Limb (tissue), 2 donors: ENCODE measurements around the gene KDM8.
"Not testable (repeated sequence)": the region's sequence is repeated elsewhere in the genome, so short reads cannot be mapped to it uniquely, and the experiment has no call there.

Experiments
- DNase-seq, 2 donors: peaks; one replicate each; pipeline ENCODE4 v3.0.0-alpha.2; 2016; ENCODE audit errors: extremely low spot score in 2 of 2

Gene KDM8

DNA sequence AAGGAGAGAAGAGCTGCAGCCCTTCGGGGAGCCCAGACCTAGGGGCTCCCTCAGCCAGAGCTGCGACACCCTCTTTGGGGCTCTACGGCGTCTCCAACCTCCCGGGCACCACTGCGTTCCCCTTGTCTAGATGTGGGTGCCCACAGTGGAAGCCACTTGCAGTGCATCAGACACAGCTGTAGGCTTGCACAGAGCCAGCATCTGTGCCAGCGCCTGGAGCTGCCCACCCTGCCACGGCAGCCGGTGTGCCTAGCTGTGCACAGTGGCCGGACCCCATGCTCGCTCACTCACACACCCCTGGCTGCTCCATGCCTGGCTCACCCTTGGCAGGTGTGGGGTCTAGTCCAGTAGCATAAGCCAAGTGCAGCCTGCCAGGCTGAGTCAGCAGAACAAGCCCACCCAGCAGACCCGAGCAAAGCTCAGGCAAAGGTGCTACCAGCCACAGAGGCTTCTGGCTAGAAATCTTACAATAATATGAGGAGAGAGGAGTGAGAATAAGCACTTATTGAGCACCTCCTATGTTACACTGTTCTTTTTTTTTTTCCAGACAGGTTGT is 12.9 kb upstream of the KDM8 start:
- DNase-seq: no peak

DNA sequence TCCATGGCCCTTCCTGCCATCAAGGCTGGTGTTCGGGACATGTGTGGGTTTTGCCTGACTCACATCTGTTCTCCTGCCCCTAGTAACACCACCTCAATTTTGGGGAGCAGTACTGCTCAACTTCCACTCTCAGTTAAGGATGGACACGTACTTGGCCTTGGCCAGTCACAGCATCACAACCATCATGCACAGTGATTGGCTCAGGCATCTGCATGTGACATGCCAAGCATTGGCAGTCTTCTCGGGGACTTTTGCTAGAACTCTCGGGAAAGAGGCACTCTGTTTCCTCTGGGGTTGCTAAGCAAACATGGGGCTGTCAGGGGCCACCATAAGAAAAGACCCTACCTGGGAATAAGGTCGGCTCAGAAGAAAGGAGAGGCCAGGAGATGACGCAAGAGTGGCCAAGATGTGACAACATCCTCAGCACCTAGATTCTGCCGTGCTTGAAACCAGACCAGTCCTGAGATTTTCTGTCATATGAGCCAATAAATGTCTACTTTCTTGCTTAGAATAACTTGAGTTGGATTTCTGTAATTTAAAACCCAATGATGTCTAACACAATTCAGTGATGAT is 11.9 kb upstream of the KDM8 start:
- no peak for DNase-seq

GRCh38 chr16:27193300-27193990 is 9.9 kb upstream of the KDM8 start:
- DNase-seq: no peak

DNA sequence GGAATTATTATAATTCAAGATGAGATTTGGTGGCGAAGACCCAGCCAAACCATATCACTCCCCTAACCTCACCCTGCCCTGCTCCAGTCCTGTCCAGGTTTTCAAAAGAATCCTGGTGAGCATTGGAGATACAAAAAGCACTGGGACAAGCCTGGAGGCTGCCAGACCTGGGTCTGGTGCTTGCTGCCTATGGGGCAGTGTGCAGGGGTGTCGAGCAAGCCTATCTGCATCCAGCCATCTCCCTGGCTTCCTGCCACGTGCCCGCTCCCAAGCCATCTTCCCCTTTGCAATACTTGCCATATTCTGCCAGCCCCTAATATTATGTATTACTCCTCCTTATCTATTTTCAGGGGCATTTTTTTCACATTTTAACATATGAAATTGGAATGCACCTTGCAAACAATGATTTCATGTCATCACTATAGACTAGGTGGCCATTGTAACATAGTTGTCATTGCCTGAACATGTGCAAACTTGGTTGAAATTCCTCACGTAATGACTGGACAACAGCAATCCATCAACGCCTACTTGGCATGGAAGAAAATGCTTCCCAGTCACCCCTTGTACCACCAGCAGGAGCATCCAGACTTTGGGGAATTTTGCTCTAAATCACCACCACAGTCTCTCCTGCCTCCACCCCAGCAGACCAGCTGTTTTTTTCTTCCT is 8.1 kb upstream of the KDM8 start:
- DNase-seq: no peak

DNA sequence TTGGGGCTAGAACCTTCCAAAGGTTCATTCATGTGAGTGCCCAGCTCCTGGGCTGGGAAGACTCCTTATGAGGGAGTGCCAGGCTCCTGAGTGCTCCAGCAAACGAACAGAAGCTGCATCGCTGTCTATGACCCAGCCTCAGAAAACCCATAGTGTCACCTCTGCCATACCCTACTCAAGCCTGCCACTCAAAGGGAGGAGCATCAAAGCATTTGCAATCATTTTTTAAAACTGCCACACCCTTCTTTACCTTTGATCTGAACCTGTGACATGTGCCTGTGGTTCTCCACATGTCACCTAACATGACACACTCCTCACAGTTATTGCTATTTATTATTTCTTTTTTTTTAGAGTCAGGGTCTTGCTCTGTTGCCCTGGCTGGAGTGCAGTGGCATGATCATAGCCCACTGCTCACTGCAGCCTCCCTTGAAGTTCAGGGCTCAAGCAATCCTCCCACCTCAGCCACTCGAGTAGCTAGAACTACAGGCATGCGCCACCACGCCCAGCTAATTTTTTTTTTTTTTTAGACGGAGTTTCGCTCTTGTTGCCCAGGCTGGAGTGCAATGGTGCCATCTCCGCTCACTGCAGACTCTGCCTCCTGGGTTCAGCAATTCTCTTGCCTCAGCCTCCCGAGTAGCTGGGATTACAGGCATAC is 7.3 kb upstream of the KDM8 start:
- DNase-seq: no peak

DNA sequence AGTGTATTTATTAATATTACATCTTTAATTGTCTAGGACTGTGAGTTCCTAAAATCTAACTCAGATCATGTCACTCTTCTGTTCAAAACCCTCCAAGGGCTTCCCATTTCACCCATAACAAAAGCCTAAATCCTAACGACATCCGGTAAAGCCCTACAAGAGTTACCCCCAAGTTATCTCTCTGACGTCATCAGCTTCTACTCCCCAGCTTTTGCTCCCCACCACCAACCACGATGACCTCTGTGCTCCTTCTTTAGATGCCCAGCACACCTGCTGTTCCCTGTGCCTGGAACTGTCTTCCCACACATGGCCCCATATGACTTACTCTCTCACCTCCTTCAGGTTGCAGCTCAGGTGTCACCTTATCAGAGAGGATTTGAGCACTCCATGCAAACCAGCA is 6.3 kb upstream of the KDM8 start:
- no peak for DNase-seq

GRCh38 chr16:27198451-27199234 is 4.7 kb upstream of the KDM8 start:
- DNase-seq: no peak

GRCh38 chr16:27199235-27199586 is 4.1 kb upstream of the KDM8 start:
- no peak for DNase-seq

DNA sequence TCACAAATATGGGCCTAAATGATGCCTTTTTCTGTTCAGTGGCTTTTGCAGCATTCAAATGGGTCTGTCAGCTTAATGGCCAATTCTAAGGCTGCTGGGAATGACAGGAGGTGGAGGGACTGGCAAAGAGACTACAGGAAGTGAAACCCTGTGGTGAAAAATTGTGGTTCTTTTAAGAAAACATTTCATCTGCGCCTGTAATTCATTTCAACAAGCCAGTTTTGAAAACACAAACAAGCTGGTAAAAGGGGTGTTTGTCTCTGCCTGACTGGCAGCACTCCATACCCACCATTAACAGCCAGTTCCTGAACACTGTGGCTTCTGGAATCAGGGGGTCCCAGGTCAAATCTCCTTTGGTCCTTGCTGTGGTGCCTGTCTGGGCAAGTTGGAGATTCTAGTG is 3.6 kb upstream of the KDM8 start:
- no peak for DNase-seq

DNA sequence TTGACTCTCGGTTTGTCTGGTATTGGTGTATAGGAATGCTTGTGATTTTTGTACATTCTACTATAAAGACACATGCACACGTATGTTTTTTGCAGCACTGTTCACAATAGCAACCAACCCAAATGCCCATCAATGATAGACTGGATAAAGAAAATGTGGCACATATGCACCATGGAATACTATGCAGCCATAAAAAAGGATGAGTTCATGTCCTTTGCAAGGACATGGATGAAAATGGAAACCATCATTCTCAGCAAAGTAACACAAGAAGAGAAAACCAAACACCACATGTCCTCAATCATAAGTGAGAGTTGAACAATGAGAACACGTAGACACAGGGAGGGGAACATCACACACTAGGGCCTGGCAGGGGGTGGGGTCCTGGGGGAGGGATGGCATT is 2.4 kb upstream of the KDM8 start:
- DNase-seq: not testable (repeated sequence)

- DNase-seq: no peak
These were observed 311 bp upstream of the KDM8 start for GRCh38 chr16:27202923-27203506.

- DNase-seq: no peak
These were observed 1.1 kb downstream of the KDM8 start for GRCh38 chr16:27204312-27204915.

DNA sequence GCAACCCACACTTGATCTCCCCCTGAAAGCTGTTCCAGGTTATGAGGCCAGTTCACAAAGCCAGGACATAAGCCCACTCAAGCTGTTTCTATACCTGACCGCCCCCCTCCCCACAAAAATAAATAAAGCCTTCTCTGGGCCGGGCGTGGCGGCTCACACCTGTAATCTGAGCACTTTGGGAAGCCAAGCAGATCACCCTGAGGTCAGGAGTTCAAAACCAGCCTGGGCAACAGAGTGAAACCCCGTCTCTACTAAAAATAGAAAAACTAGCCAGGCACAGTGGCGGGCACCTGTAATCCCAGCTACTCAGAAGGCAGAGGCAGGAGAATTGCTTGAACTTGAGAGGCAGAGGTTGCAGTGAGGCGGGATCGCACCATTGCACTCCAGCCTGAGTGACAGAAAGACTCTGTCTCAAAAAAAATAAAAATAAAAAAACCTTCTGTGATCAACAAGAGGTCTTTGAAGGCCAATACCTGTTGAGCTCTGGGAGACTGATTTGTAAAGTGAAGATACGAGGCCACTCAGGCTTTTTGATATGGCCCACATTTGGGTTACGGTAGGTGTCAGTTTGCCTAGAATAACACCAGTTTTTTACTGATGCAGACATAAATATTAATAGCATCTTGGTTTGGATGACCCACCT is 2.2 kb downstream of the KDM8 start:
- no peak for DNase-seq

DNA sequence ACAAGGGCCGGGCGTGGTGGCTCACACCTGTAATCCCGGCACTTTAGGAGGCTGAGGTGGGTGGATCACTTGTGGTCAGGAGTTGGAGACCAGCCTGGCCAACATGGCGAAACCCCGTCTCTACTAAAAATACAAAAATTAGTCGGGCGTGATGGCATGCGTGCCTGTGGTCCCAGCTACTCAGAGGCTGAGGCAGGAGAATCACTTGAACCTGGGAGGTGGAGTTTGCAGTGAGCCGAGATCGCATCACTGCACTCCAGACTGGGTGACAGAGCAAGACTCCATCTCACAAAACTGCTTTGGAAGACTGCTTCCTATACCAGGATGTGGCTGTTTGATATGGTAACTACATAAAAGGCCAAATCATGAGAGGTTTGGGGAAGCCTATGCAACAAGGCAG is 3.8 kb downstream of the KDM8 start:
- DNase-seq: not testable (repeated sequence)

DNA sequence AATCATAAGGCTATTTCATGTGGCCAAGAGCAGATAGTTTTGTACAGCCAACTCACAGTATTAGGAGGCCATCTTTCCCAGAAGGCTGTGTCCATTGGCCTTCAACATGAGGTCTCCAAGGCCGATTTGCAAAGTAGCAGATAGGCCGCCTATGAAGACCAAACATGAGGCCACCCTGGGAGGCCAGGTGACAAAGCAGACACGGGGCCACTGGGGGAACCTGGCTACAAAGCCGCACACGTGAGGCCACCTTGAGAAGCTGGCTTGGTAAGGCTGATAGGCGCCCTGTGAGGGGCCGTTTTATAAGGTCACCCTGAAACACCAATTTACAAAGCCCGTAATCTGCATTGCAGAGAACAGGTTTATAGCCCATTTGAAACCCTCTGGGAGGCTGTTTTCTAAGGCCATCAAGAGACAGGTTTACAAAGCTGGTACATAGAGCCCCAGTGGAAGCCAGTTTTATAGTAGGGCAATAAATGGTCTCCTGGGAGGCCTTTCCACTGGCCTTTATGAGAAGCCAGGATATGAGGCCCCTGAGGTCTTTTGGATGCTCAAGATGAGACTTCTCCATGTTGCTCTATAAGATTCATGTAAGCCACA is 4.9 kb downstream of the KDM8 start:
- no peak for DNase-seq

- no peak for DNase-seq
These were observed 5.5 kb downstream of the KDM8 start for GRCh38 chr16:27208796-27209195.

DNA sequence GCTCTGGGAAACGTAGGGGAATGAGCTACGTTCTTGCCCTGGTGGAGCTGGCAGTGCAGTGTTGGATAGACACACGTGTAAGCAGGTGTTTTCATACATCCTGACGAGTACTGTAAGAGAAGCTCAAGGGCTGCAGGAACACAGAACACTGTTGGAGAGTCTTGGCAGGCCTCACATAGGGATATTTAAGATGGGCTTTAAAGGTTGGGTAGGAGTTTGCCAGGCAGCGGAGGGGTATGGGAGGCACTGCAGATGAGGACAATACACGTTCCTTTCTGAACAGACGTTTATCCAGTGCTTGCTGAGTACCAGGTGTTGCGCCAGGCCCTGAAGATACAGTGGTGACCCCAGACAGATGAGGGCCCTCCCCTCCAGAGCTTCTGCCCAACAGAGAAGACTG is 6.3 kb downstream of the KDM8 start:
- no peak for DNase-seq

DNA sequence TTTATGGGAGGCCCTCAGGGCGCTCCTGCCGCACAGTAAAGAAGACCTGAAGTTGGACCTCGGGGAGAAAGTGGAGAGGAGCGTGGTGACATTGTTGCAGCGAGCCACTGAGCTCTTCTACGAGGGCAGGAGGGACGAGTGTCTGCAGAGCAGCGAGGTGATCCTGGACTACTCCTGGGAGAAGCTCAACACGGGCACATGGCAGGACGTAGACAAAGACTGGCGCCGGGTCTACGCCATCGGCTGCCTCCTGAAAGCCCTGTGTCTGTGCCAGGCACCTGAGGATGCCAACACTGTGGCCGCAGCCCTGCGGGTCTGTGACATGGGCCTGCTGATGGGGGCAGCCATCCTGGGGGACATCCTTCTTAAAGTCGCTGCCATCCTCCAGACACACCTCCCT is 6.8 kb downstream of the KDM8 start:
- no peak for DNase-seq

DNA sequence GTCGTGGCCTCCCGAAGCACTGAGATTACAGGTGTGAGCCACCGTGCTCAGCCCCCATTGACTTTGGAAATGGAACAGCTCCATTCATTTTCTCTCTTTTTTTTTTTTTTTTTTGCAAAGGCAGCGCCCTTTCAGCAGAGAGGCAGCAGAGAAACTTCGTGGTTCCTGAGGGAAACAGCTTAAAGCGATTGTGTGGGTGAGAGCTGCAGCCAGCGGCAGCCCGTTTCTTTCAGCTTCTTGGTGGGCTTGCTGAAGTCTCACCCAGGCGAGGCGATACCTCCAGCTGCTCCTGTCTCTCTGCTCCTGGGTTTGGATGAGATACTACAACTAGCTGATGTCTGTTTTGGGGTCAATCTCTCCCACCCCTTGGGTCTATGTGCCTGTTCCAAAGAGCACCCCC is 7.7 kb downstream of the KDM8 start:
- no peak for DNase-seq
